ENCODE data around the gene ERBB4. TPM values are rescaled to one million over a fixed set of nuclear protein-coding genes. Genes with fewer than 3 reads are reported as not detected.
"Not testable (repeated sequence)": the region's sequence is repeated elsewhere in the genome, so short reads cannot be mapped to it uniquely, and the experiment has no call there.

The ERBB4 gene
- total RNA-seq, 1 donor from 2014 or later: 0.12 TPM

GRCh38 chr2:211800001-211800400 lies 738.6 kb downstream of the ERBB4 start:
- no peak for ATAC-seq

GRCh38 chr2:211798868-211799267 lies 739.7 kb downstream of the ERBB4 start:
- no peak for ATAC-seq

DNA sequence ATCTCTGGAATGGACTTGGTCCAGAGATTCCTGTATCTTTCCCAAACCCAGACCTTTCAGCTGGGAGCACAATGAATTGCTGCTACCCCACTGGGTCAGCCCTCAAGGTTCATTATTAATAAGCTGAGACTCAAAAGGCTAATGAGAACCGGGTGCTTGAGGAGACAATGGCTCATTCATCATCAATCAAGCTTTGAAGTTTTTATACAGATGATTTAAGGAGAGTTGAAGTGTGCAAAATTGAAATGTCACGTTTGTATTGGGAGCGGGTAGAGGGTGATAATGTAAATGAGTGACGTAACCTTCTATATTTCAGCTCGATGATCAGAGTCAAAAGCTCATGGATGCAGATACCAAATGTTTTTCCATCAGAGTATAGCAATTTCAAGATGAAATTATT lies 744.9 kb downstream of the ERBB4 start:
- ATAC-seq: no peak

GRCh38 chr2:211789982-211790381 lies 748.6 kb downstream of the ERBB4 start:
- ATAC-seq: no peak

DNA sequence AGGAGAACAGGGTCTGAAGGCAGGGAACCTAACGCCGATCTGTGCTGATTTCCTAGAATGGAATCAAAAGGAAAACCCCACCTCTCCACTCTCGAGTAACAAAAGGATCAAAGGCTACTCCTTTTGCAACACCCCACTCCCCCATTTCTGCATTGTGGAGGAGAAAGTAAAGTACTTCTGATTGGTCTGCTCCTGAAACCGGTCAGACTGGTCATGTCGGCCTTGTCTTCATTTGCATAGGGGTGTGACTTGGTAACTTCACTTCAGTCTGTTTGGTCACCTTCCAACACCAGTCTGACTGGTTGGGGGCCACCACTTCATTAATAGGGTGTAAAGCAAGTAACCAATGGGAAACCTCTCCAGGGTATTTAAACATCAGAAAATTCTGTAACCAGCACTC lies 771.9 kb downstream of the ERBB4 start:
- ATAC-seq: peak; percentile 93

- no peak for ATAC-seq
These were observed 776.1 kb downstream of the ERBB4 start for GRCh38 chr2:211762479-211762878.

DNA sequence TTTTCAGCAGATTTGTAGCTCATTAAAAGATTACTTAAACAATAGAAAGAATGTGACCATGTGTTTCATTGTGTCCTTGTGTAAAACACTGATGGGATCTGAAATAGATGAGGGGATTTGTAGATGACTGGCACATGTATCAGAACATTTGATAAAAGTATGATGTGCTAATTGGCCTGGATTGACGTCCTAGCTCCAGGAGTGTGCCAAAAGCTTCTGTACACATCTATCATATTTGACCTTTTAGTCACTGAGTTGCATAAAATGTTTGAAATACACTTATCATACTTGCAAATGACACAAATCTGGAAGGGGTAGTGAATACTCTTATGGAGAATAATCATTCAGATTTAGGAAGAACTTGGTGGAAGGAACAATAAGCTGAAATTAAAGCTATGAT lies 778.5 kb downstream of the ERBB4 start:
- ATAC-seq: no peak

- no peak for ATAC-seq
These were observed 782.3 kb downstream of the ERBB4 start for GRCh38 chr2:211756266-211756665.

DNA sequence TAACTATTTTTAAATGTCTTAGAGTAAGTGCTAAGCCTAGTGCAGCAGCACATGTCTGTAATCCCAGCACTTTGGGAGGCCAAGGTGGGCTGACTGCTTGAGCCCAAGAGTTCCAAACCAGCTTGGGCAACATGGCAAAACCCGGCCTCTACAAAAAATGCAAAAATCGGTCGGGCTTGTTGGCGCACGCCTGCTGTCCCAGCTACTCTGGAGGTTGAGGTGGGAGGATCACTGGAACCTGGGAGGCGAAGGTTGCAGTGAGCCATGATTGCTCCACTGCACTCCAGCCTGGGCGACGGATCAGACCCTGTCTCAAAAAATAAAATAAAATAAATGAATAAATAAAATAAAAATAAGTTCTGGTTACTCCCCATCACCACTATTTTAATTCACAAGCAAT lies 783.4 kb downstream of the ERBB4 start:
- ATAC-seq: no peak

- ATAC-seq: no peak
These were observed 786.8 kb downstream of the ERBB4 start for GRCh38 chr2:211751848-211752247.

DNA sequence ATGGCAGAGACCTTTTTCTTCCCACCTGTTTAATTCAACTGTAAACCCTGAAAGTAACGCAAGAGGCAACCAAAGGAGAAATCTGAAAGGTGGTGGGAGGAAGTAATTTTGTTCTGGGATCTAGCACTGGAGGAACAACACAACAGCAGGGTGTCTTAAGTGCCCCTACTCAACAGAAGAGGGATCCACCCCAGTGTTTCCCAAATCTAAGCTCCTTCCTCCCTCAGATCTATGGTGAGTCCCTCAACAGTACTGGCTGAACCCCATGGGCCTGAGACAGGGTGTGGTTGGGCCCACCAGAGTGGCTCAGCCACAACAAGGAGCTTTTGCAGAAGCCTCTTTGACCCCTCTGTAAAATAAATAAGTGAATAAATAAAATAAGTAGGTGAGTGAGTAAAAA lies 790.3 kb downstream of the ERBB4 start:
- no peak for ATAC-seq

DNA sequence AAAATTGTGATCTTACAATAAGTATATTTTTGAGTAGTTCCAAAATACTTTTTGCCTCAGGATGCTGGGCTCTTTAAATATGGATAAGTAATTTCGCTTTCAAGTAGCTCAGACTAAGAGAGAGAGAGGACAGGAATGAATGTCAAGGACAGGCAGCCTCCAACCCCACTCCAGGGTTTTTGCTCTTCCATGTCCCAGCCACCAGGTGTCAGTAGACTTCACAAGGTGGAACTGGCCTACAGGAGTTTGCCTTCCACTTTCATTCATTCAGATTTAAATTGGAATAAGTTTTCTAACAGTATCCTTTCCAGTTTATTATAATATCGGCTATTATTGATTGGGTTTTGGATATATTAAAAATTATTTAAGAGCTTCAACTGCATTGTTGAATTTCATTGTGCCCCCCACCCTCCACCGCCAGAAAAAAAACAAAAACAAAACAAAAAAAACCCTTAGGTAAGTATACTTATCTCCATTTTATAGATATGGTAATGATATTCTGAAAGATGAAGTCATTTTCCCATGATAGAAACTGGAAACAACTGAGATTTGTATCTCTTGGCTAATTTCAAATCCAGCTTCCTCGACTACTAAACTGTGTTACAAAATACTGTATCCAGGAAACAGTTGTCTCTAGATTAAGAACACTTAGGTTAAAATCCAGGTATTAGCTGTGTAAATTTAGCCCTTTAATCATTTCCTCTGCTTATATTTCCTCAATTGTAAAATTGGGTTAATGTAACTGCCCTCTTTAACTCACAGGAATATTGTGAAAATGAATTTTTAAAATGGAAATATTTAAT lies 793.1 kb downstream of the ERBB4 start:
- ATAC-seq: peak; percentile 78

GRCh38 chr2:211744379-211744778 lies 794.2 kb downstream of the ERBB4 start:
- no peak for ATAC-seq

DNA sequence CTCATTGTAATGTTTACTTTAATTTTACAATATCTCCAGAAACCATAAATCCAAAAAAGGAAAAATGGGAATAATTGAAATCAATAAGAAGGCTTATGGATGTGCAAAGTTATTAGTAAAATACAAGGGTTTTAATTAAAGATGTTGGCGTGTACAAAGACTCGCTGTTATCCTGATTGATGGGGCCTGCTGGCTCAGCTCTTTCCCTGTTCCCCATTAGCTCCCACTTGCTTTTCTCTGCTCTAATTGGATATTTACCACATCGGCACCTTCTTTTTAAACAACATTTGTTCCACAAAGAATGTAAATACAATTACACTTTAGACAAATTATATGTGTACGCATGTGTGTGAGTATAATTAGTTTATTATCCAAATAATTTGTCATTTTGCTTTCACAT lies 796.6 kb downstream of the ERBB4 start:
- ATAC-seq: no peak

GRCh38 chr2:211737282-211737681 lies 801.3 kb downstream of the ERBB4 start:
- ATAC-seq: no peak

GRCh38 chr2:211730215-211730614 lies 808.4 kb downstream of the ERBB4 start:
- ATAC-seq: no peak

DNA sequence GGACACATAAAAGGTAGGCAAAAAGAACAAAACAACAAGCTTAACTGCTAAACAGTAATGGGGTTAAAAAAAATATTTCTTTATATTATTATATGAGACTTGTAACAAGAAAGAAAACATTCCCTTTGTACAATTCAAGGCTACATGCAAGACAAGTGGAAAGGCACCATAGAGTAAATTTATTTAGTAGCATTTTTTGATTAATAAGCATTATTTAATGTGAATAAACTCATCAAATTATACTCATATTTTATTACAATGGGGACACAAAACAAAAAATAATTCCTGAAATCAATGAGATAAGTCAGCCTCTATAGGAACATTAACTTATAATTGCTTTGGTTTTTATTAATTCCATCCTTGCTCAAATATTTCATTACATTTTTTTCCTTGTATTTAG lies 809.2 kb downstream of the ERBB4 start:
- no peak for ATAC-seq

DNA sequence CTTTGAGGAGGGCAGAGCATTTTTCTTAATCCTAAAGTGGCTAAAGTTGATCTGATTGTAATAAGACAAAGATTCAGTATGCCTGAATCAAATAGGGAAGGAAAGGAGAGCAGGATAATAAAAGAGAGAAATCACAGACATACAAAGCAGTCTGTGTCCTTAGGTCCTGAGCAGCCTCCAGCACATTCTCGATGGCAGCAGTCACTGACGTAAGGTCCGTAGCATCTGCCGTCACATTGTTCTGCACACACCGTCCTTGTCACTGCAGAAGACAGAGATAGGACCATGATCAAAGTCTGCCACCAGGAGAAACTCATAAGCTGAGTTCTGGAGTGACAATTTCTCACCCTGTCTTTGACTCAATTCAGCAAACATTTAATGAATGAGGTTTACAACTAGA lies 813.7 kb downstream of the ERBB4 start:
- ATAC-seq: no peak

DNA sequence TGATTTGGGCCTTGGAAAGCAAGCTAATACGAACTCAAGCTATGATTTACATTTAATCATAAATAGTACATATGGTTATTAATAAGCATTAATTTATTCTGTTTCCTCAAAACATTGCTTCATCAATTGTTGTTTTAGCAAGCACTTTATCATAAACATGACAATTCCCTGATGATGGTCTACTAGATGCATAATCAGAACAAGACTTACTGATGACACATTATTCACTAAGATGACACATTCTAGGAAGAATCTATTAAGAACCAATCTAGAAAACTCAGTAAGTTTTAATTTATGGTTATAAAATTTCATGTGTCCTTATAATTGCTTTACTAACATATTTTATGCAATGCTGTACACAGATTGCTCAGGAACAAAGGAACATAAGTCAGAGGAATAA lies 815.2 kb downstream of the ERBB4 start:
- ATAC-seq: no peak

- no peak for ATAC-seq
These were observed 815.7 kb downstream of the ERBB4 start for GRCh38 chr2:211722928-211723327.

DNA sequence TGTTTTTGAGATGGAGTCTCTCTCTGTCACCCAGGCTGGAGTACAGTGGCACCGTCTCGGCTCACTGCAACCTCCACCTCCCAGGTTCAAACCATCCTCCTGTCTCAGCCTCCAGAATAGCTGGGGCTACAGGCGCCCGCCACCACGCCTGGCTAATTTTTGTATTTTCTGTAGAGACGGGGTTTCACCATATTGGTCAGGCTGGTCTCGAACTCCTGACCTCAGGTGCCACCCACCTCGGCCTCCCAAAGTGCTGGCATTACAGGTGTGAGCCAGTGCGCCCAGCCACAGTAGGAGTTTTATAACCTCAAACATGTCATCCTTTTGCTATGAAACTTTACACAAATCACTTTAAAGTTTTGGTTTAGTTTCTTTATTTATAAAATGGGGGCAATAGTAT lies 816.7 kb downstream of the ERBB4 start:
- not testable (repeated sequence) for ATAC-seq

GRCh38 chr2:211709389-211709788 lies 829.2 kb downstream of the ERBB4 start:
- no peak for ATAC-seq

DNA sequence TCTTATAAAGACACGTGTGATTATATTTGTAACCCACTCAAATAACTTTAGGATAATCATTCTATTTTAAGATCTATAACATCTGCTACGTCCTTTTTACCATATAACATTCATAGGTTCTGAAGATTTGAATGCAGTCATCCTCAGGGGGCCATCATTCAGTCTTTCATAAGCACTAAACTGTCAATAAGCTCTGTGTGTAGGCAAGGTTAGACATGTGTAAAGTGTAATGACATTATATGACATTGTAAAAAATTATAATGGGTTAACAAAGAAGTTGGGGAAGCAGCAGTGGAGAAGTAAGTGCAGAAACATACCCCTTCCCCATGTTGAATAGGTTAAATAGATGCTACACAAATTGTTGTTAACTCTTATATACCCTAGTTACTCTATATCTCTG lies 845.9 kb downstream of the ERBB4 start:
- no peak for ATAC-seq

DNA sequence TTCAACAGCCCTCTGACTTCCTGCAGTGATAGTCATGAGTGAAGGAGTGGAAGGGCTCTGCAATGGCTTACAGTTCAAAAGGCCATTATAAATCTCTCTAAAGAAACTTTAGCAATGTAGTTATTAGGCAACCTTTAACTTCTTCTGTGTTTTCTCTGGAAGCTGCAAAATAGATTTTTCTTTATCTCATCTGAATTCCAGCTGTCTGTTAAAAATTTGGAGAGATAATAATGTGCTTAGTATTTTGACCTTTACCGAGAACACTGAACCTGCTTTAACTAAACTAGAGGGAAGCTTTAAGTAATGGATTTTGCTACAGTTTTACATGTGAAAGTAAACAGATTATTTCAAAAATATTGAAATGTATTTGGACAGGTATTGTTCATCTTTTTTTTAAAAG lies 847.9 kb downstream of the ERBB4 start:
- ATAC-seq: no peak

GRCh38 chr2:211688196-211688595 lies 850.4 kb downstream of the ERBB4 start:
- ATAC-seq: no peak
